Ishikawa (cell line): Measurements from ENCODE around the gene KCTD2.

ENCODE experiments used
- CEBPB ChIP-seq: IDR thresholded peaks from 2 replicates; pipeline ENCODE4 v1.6.1; 2012
- CREB1 ChIP-seq: IDR thresholded peaks from 2 replicates; pipeline ENCODE4 v1.6.1; 2012; ENCODE audit warnings: low read depth
- EGR1 ChIP-seq: IDR thresholded peaks from 2 replicates; pipeline ENCODE4 v1.6.1; 2012
- EP300 ChIP-seq: IDR thresholded peaks from 2 replicates; pipeline ENCODE4 v1.6.1; 2012; ENCODE audit warnings: borderline replicate concordance
- NFIC ChIP-seq: IDR thresholded peaks from 2 replicates; pipeline ENCODE4 v1.6.1; 2012
- TEAD4 ChIP-seq: IDR thresholded peaks from 2 replicates; pipeline ENCODE4 v1.6.1; 2012
- USF1 ChIP-seq: IDR thresholded peaks from 2 replicates; pipeline ENCODE4 v1.6.1; 2012
- YY1 ChIP-seq: IDR thresholded peaks from 2 replicates; pipeline ENCODE4 v1.6.1; 2012; ENCODE audit warnings: low read depth
- TF ChIP-seq, protein P1 (sequence below): IDR thresholded peaks from 2 replicates; pipeline ENCODE4 v1.6.1; 2012
- TF ChIP-seq, protein P2 (sequence below): IDR thresholded peaks from 2 replicates; pipeline ENCODE4 v1.6.1; 2012; ENCODE audit warnings: low read depth, mild to moderate bottlenecking

- TF ChIP-seq EP300 = no peak
- TF ChIP-seq, protein P1, sequence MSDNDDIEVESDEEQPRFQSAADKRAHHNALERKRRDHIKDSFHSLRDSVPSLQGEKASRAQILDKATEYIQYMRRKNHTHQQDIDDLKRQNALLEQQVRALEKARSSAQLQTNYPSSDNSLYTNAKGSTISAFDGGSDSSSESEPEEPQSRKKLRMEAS = no peak
- no peak for TF ChIP-seq EGR1
- TF ChIP-seq, protein P2, sequence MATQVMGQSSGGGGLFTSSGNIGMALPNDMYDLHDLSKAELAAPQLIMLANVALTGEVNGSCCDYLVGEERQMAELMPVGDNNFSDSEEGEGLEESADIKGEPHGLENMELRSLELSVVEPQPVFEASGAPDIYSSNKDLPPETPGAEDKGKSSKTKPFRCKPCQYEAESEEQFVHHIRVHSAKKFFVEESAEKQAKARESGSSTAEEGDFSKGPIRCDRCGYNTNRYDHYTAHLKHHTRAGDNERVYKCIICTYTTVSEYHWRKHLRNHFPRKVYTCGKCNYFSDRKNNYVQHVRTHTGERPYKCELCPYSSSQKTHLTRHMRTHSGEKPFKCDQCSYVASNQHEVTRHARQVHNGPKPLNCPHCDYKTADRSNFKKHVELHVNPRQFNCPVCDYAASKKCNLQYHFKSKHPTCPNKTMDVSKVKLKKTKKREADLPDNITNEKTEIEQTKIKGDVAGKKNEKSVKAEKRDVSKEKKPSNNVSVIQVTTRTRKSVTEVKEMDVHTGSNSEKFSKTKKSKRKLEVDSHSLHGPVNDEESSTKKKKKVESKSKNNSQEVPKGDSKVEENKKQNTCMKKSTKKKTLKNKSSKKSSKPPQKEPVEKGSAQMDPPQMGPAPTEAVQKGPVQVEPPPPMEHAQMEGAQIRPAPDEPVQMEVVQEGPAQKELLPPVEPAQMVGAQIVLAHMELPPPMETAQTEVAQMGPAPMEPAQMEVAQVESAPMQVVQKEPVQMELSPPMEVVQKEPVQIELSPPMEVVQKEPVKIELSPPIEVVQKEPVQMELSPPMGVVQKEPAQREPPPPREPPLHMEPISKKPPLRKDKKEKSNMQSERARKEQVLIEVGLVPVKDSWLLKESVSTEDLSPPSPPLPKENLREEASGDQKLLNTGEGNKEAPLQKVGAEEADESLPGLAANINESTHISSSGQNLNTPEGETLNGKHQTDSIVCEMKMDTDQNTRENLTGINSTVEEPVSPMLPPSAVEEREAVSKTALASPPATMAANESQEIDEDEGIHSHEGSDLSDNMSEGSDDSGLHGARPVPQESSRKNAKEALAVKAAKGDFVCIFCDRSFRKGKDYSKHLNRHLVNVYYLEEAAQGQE = no peak
- no peak for TF ChIP-seq YY1
- TF ChIP-seq NFIC = no peak
- no peak for TF ChIP-seq CEBPB
- TF ChIP-seq USF1 = no peak
- TF ChIP-seq TEAD4 = no peak
- no peak for TF ChIP-seq CREB1
Observed at GRCh38 chr17:75079023-75079373, 32.0 kb downstream of the KCTD2 start.
